Fibroblast of villous mesenchyme (primary cell): Measurements from ENCODE around the gene TAF15. TPM values are rescaled to one million over a fixed set of nuclear protein-coding genes. Genes with fewer than 3 reads are reported as not detected.

Source experiments
- DNase-seq: peaks from one replicate; pipeline ENCODE4 v3.0.0-alpha.2; 2010; ENCODE audit warnings: low read depth
- H3K4me3 ChIP-seq: 2 replicates; pipeline ENCODE4 v1.5.1; 2011; ENCODE audit warnings: low read depth, mild to moderate bottlenecking, low read length
- CTCF ChIP-seq: IDR thresholded peaks from 2 replicates; pipeline ENCODE4 v1.5.1; 2012; ENCODE audit warnings: low read depth, mild to moderate bottlenecking, low read length; ENCODE audit not compliant: insufficient read depth
- total RNA-seq: library from RNA; depleted of rRNA; stranded (reverse); fragments of >200 nt; gene quantifications from 2 replicates; pipeline ENCODE4 v1.2.3, GENCODE V29; 2012

Gene TAF15
- total RNA-seq, 1 donor: 47.1 TPM

DNA sequence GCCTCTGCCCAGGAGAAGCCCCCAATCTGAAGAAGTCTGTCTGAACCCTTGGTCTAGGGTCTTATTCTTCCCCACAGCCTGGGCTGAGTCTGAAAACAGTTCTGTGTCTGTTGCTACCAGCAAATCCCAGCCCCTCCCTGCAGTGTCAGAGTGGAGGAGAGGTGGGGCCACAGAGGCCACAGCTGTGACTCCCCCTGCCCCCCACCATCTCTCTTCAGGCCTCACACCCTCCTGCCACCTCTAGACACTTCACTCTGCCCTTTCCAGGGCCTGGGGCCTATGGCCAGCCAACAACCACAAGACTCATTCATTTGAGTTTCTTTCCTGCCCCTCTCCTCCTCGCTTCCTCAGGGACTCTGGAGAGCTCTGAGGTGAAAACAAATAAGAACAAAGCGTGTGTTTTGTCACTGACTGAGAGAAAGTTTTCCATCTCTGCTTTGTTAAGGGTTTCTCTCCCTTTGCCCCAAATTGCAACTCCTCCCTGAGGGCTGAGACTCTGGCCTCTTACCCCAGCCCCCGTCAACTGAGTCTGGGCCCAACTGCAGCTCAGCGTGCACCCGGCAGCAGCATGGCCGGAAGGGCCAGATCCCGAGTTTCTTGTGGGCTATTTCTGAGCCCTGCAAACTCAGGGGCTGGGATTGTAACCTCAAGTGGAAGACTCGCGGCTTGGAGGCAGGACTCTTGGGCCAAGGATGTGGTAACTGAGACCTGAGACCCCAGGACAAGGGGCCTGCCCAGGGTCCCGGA lies 35.4 kb upstream of the TAF15 start:
- TF ChIP-seq CTCF: no peak
- no peak for DNase-seq
- H3K4me3 ChIP-seq: no peak overlapping the region

GRCh38 chr17:35774499-35774898 lies 34.8 kb upstream of the TAF15 start:
- TF ChIP-seq CTCF: no peak

DNA sequence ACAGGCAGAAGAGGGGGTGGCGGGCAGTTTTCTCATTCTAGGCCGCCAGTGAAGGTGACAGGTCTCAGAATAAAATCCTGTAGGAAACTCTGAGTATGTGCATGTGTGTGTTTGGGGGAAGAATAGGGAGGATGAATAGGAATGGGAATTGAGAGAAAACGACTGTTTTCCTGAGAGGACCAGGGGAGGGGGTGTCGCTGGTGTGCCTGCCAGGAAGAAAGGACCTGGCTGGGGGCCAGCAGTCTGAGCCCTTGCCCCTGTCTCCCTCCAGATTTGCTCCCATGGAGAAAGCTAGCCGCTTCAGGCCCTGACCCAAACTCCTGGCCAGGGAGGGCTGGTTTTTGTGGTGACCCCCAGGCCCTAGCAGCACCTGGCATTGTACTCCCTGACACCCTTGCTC lies 34.2 kb upstream of the TAF15 start:
- no peak for TF ChIP-seq CTCF
- no peak overlapping the region for H3K4me3 ChIP-seq
- DNase-seq: no peak

More at GRCh38 chr17:35774499-35774898, 34.8 kb upstream of the TAF15 start:
- H3K4me3 ChIP-seq: no peak overlapping the region
- DNase-seq: peak; percentile 57

DNA sequence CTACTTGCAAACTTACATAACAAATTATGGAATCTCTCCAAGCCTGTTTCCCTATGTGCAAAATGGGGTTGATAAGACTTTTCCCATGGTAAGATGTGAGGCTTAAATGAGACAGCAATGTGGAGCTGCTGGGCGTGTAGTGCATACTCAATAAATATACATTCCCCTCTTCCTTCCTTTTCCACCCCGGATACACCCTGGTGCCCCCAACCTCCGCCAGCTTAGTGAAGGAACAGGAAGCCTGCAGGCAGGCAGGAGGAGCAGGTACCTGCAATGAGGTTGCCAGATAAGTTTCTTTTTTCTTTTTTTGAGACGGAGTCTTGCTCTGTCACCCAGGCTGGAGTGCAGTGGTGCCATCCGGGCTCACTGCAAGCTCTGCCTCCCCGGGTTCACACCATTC lies 33.7 kb upstream of the TAF15 start:
- DNase-seq: peak; percentile 26
- TF ChIP-seq CTCF: no peak
- no peak overlapping the region for H3K4me3 ChIP-seq

DNA sequence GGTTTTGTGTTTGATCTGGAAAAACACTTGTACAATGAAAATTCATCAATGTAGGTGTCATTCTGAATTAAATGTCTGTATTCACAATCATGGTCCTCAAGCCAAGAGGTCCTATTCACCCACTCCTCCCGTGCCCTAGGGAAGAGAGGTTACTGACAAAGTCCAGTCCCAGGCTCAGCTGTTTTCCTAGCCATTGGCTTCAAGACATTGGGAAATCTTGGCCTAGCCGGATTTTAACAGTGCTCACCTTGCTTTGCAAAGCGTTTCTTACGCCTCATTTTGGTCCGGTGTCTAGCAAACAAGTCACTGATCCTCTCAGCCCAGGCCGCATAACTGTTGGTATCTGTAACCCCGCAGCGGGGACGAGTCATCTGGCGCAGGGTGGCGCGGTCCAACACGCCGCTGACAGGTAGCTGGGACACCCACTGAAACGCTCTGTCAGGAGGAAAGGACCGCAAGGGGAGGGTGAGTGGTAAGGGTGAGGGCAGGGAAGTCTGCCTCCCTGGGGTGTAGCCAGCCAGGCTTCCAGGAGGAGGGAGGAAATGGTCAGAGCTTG lies 30.6 kb upstream of the TAF15 start:
- no peak for TF ChIP-seq CTCF
- peak; percentile 61 for DNase-seq
- H3K4me3 ChIP-seq: no peak overlapping the region

DNA sequence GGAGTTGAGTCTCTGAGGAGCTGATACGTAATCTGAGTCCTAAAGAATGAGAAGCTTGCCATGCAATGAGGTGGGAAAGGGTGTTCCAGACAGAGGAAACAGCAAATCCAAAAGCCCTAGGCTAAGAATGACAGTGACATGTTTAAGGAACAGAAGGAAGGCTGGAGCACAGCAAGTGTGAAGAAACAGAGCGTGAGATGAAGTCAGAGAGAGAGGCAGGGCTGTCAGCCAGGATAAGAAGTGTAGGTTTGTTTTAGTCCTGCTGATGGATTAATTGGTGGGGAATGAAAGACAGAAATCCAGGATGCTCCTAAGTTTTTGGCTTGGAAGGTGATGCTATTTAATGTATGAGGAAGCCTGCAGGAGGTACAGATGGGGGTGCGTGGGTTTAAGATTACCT lies 28.3 kb upstream of the TAF15 start:
- DNase-seq: no peak
- no peak overlapping the region for H3K4me3 ChIP-seq
- no peak for TF ChIP-seq CTCF
